Measurements from ENCODE around the gene TARS3.

Gene TARS3

DNA sequence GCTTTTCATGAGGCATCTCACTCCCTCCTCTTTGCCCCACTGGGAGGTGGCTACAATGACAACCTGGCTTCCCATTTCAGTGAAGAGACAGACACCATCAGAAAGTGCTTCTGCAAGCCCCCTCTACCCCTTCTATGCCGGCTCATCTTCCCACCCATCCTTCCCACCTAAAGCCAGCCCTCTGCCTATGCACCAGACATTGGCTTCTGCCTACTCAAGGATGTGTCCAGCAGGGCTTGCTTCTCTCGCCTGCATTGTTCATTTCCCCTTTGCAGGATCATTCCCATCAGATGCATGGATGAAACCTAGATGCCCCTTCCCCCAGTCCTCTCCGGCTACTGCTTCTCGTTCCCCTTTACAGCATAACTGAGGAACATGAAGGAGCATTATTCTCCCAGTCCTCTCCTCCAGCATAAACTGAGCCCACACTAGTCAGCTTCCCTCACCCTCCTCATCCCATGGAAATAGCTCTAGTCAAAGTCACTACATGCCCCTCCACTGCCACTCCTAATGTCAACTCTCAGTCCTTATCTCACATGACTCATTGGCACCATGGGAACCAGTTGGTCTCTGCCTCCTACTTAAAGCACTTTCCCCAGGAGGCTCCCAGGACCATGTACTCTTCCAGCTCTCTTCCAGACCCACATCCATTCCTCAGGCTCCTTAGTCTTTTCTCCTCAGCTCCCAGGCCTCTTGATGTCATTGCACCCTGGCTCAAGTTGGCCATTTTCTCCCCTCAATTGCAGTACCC lies 120.0 kb downstream of the TARS3 start:
- H3K36me3 ChIP-seq (ENCODE audit: control insufficient read depth, insufficient read depth, low read length), result no peaks in the 10 kb centered on the region
- H3K4me3 ChIP-seq (replicated peaks; ENCODE audit: low read depth, low read length), result no peak overlapping the region
- H3K27me3 ChIP-seq (replicated peaks; ENCODE audit: control insufficient read depth, insufficient read depth, low read length), result no peaks in the 10 kb centered on the region
- DNase-seq (ENCODE audit: extremely low read depth, insufficient read length), result no peak
- TF ChIP-seq, protein P1, sequence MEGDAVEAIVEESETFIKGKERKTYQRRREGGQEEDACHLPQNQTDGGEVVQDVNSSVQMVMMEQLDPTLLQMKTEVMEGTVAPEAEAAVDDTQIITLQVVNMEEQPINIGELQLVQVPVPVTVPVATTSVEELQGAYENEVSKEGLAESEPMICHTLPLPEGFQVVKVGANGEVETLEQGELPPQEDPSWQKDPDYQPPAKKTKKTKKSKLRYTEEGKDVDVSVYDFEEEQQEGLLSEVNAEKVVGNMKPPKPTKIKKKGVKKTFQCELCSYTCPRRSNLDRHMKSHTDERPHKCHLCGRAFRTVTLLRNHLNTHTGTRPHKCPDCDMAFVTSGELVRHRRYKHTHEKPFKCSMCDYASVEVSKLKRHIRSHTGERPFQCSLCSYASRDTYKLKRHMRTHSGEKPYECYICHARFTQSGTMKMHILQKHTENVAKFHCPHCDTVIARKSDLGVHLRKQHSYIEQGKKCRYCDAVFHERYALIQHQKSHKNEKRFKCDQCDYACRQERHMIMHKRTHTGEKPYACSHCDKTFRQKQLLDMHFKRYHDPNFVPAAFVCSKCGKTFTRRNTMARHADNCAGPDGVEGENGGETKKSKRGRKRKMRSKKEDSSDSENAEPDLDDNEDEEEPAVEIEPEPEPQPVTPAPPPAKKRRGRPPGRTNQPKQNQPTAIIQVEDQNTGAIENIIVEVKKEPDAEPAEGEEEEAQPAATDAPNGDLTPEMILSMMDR (IDR thresholded peaks at IDR 0.05; ENCODE audit: insufficient read depth, low read length, poor library complexity, severe bottlenecking), result no peak
